HepG2 (cell line): Measurements from ENCODE around the gene COA5. TPM values are rescaled to one million over a fixed set of nuclear protein-coding genes. Genes with fewer than 3 reads are reported as not detected.

Source experiments
- FUBP1 ChIP-seq: sonication (generic); formaldehyde crosslinking; IDR thresholded peaks from 2 replicates; pipeline ENCODE4 v1.5.1; 2020; ENCODE audit warnings: missing genetic modification reagents, mild to moderate bottlenecking, borderline replicate concordance
- GTF2F1 ChIP-seq: fragments of 150-350 bp; IDR thresholded peaks from 2 replicates; pipeline ENCODE4 v1.6.1; 2014; ENCODE audit warnings: low read length
- KLF11 ChIP-seq: IDR thresholded peaks from 2 replicates; pipeline ENCODE4 v1.6.1; 2016; ENCODE audit warnings: missing compliant biosample characterization
- MEIS1 ChIP-seq: sonication (generic); formaldehyde crosslinking; IDR thresholded peaks from 2 replicates; pipeline ENCODE4 v1.9.0; 2021; ENCODE audit warnings: mild to moderate bottlenecking, missing genetic modification reagents, moderate library complexity, borderline replicate concordance
- PAWR ChIP-seq: sonication (generic); formaldehyde crosslinking; IDR thresholded peaks from 2 replicates; pipeline ENCODE4 v1.4.0; 2020; ENCODE audit warnings: missing genetic modification reagents, mild to moderate bottlenecking, borderline replicate concordance
- POLR2G ChIP-seq: fragments of 200-400 bp; formaldehyde crosslinking; IDR thresholded peaks from 2 replicates; pipeline ENCODE4 v1.6.1; 2018; ENCODE audit warnings: mild to moderate bottlenecking, low read depth, low read length, moderate library complexity
- RORA ChIP-seq: sonication (generic); formaldehyde crosslinking; IDR thresholded peaks from 2 replicates; pipeline ENCODE4 v1.5.0; 2020; ENCODE audit warnings: mild to moderate bottlenecking, missing genetic modification reagents, moderate library complexity
- RXRA ChIP-seq: sonication (generic); formaldehyde crosslinking; IDR thresholded peaks from 2 replicates; pipeline ENCODE4 v1.5.1; 2020; ENCODE audit warnings: missing genetic modification reagents
- SCMH1 ChIP-seq: sonication (generic); formaldehyde crosslinking; IDR thresholded peaks from 2 replicates; pipeline ENCODE4 v1.9.0; 2021; ENCODE audit warnings: missing genetic modification reagents, mild to moderate bottlenecking, borderline replicate concordance
- SKI ChIP-seq: fragments of 450-650 bp; IDR thresholded peaks from one replicate; pipeline ENCODE4 v1.6.1; 2018; ENCODE audit warnings: mild to moderate bottlenecking; ENCODE audit not compliant: partially characterized antibody
- STAG1 ChIP-seq: sonication (generic); formaldehyde crosslinking; IDR thresholded peaks from 2 replicates; pipeline ENCODE4 v1.4.0; 2020; ENCODE audit warnings: missing genetic modification reagents
- ZNF18 ChIP-seq: sonication (generic); formaldehyde crosslinking; IDR thresholded peaks from 2 replicates; pipeline ENCODE4 v1.8.0; 2022; ENCODE audit warnings: mild to moderate bottlenecking, missing genetic modification reagents; ENCODE audit not compliant: insufficient replicate concordance
- ZNF333 ChIP-seq: sonication (generic); formaldehyde crosslinking; IDR thresholded peaks from 2 replicates; pipeline ENCODE4 v1.4.0; 2020; ENCODE audit warnings: mild to moderate bottlenecking, missing genetic modification reagents, borderline replicate concordance
- ZNF501 ChIP-seq: sonication (generic); formaldehyde crosslinking; IDR thresholded peaks from 2 replicates; pipeline ENCODE4 v1.5.1; 2020; ENCODE audit warnings: mild to moderate bottlenecking, moderate library complexity, missing genetic modification reagents
- ZNF720 ChIP-seq: sonication (generic); formaldehyde crosslinking; IDR thresholded peaks from 2 replicates; pipeline ENCODE4 v1.4.0; 2020; ENCODE audit warnings: missing genetic modification reagents
- ZNF737 ChIP-seq: sonication (generic); formaldehyde crosslinking; IDR thresholded peaks from 2 replicates; pipeline ENCODE4 v1.5.0; 2020; ENCODE audit warnings: missing genetic modification reagents, mild to moderate bottlenecking, borderline replicate concordance
- ZNF878 ChIP-seq: sonication (generic); formaldehyde crosslinking; IDR thresholded peaks from 2 replicates; pipeline ENCODE4 v1.8.1; 2023; ENCODE audit warnings: mild to moderate bottlenecking, missing genetic modification reagents, moderate library complexity
- polyA plus RNA-seq, 8 experiments: library from polyadenylated mRNA; depleted of rRNA in 3 of 8; stranded (reverse) in 7 of 8; unstranded in 1 of 8; fragments of >200 nt; fragmentation: Illumina TruSeq in 4 of 8; extraction: Trizol in 4 of 8; gene quantifications; 2 replicates each; pipeline versions ENCODE4 v1.2.1 to v1.2.3, GENCODE V29; 2011 to 2016; ENCODE audit warnings: low read depth in 4 of 8, missing spikeins in 1 of 8, mixed read lengths in 1 of 8; ENCODE audit not compliant: insufficient read depth in 1 of 8
- total RNA-seq, 5 experiments: library from RNA; depleted of rRNA; stranded (reverse); fragments of >200 nt; fragmentation: Illumina TruSeq; extraction: Trizol; gene quantifications; 2 replicates each; pipeline ENCODE4 v1.2.3, GENCODE V29; 2016; ENCODE audit warnings: low read depth in 1 of 5
- TF ChIP-seq, protein P1 (sequence below): sonication (generic); formaldehyde crosslinking; IDR thresholded peaks from 2 replicates; pipeline ENCODE4 v1.5.0; 2020; ENCODE audit warnings: mild to moderate bottlenecking, missing genetic modification reagents, borderline replicate concordance
- TF ChIP-seq, protein P2 (sequence below): sonication (generic); formaldehyde crosslinking; IDR thresholded peaks from 2 replicates; pipeline ENCODE4 v1.5.1; 2020; ENCODE audit warnings: missing genetic modification reagents, mild to moderate bottlenecking, borderline replicate concordance
- TF ChIP-seq, protein P3 (sequence below): sonication (generic); formaldehyde crosslinking; IDR thresholded peaks from 2 replicates; pipeline ENCODE4 v1.4.0; 2020; ENCODE audit warnings: mild to moderate bottlenecking, missing genetic modification reagents, borderline replicate concordance

Gene COA5
- total and polyA plus RNA-seq, 2 of the 13 experiments (the other 11 are each of a cell fraction or from before 2014, with no cell fraction given) = 43.6 to 64.5 TPM

- TF ChIP-seq, protein P1, sequence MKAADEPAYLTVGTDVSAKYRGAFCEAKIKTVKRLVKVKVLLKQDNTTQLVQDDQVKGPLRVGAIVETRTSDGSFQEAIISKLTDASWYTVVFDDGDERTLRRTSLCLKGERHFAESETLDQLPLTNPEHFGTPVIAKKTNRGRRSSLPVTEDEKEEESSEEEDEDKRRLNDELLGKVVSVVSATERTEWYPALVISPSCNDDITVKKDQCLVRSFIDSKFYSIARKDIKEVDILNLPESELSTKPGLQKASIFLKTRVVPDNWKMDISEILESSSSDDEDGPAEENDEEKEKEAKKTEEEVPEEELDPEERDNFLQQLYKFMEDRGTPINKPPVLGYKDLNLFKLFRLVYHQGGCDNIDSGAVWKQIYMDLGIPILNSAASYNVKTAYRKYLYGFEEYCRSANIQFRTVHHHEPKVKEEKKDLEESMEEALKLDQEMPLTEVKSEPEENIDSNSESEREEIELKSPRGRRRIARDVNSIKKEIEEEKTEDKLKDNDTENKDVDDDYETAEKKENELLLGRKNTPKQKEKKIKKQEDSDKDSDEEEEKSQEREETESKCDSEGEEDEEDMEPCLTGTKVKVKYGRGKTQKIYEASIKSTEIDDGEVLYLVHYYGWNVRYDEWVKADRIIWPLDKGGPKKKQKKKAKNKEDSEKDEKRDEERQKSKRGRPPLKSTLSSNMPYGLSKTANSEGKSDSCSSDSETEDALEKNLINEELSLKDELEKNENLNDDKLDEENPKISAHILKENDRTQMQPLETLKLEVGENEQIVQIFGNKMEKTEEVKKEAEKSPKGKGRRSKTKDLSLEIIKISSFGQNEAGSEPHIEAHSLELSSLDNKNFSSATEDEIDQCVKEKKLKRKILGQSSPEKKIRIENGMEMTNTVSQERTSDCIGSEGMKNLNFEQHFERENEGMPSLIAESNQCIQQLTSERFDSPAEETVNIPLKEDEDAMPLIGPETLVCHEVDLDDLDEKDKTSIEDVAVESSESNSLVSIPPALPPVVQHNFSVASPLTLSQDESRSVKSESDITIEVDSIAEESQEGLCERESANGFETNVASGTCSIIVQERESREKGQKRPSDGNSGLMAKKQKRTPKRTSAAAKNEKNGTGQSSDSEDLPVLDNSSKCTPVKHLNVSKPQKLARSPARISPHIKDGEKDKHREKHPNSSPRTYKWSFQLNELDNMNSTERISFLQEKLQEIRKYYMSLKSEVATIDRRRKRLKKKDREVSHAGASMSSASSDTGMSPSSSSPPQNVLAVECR = no peak
- TF ChIP-seq ZNF878 (CRISPR knock-in tag) (no peak), RORA (CRISPR knock-in tag) (no peak), KLF11 (CRISPR knock-in tag) (no peak), ZNF737 (CRISPR knock-in tag) (no peak), ZNF501 (CRISPR knock-in tag) (no peak), POLR2G (no peak), PAWR (CRISPR knock-in tag) (no peak), SCMH1 (no peak), ZNF720 (CRISPR knock-in tag) (no peak), FUBP1 (CRISPR knock-in tag) (no peak), ZNF333 (CRISPR knock-in tag) (no peak), SKI (no peak), GTF2F1 (no peak), MEIS1 (CRISPR knock-in tag) (no peak), ZNF18 (no peak), STAG1 (CRISPR knock-in tag) (peak; percentile 86), RXRA (CRISPR knock-in tag) (no peak)
- TF ChIP-seq, protein P2, sequence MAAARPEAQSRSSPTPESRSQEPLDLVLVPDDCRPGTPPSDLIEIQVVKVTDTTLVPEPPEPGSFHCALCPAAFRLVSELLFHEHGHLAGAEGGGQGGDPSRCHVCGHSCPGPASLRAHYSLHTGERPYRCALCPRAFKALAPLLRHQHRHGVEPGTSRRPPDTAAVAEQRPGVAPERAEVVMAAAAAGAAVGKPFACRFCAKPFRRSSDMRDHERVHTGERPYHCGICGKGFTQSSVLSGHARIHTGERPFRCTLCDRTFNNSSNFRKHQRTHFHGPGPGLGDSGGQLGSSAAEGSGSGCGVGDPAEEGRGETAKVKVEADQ = no peak
- TF ChIP-seq, protein P3, sequence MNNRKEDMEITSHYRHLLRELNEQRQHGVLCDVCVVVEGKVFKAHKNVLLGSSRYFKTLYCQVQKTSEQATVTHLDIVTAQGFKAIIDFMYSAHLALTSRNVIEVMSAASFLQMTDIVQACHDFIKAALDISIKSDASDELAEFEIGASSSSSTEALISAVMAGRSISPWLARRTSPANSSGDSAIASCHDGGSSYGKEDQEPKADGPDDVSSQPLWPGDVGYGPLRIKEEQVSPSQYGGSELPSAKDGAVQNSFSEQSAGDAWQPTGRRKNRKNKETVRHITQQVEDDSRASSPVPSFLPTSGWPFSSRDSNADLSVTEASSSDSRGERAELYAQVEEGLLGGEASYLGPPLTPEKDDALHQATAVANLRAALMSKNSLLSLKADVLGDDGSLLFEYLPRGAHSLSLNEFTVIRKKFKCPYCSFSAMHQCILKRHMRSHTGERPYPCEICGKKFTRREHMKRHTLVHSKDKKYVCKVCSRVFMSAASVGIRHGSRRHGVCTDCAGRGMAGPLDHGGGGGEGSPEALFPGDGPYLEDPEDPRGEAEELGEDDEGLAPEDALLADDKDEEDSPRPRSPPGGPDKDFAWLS (CRISPR knock-in tag) = no peak
Observed at GRCh38 chr2:98569197-98569793, 39.0 kb downstream of the COA5 start (continued).
